Neutrophil (primary cell): ENCODE results near the gene TEDC2.

Experiments
- H3K27ac ChIP-seq: fragments of 200-600 bp; sonication (generic); 2 replicates; pipeline ENCODE4 v1.5.1; 2016; ENCODE audit warnings: mild to moderate bottlenecking, moderate library complexity
- H3K27me3 ChIP-seq: fragments of 200-600 bp; sonication (generic); 2 replicates; pipeline ENCODE4 v1.6.0; 2016; ENCODE audit warnings: mild to moderate bottlenecking
- H3K36me3 ChIP-seq: fragments of 200-600 bp; sonication (generic); 2 replicates; pipeline ENCODE4 v1.5.1; 2017
- H3K4me1 ChIP-seq, 2 experiments: fragments of 200-600 bp in 1 of 2; sonication (generic) in 1 of 2; 1 replicate in 1 of 2; 2 replicates in 1 of 2; pipeline versions ENCODE4 v1.5.1 to v1.6.1; 2013 to 2016; ENCODE audit warnings: low read depth in 1 of 2, low read length in 1 of 2, mild to moderate bottlenecking in 1 of 2, moderate library complexity in 1 of 2; ENCODE audit not compliant: control insufficient read depth in 1 of 2, insufficient read depth in 1 of 2
- H3K4me3 ChIP-seq, 2 experiments: fragments of 200-600 bp in 1 of 2; sonication (generic) in 1 of 2; 1 replicate in 1 of 2; 2 replicates in 1 of 2; pipeline ENCODE4 v1.5.1; 2013 to 2016; ENCODE audit warnings: low read depth in 1 of 2, low read length in 1 of 2, mild to moderate bottlenecking in 1 of 2, moderate library complexity in 1 of 2
- H3K9me3 ChIP-seq: fragments of 200-600 bp; sonication (generic); 2 replicates; pipeline ENCODE4 v1.5.1; 2016
- CTCF ChIP-seq: fragments of 200-600 bp; sonication (generic); IDR thresholded peaks from 2 replicates; pipeline ENCODE4 v1.5.1; 2016; ENCODE audit warnings: antibody characterized with exemption

TEDC2 gene

GRCh38 chr16:2452650-2453049 is 7.3 kb upstream of the TEDC2 start:
- Histone ChIP-seq H3K4me3 (no peak overlapping the region), H3K36me3 (peaks cover 89% of the 10 kb centered on the region), H3K4me1 (peaks cover 0 to 4% of the 10 kb centered on the region in 2 experiments), H3K27me3 (no peaks in the 10 kb centered on the region), H3K9me3 (no peaks in the 10 kb centered on the region), H3K27ac (no peak overlapping the region)
- TF ChIP-seq CTCF: no peak

- no peak for TF ChIP-seq CTCF
- peaks cover 66% of the 10 kb centered on the region for H3K36me3 ChIP-seq
These were observed 4.6 kb upstream of the TEDC2 start for GRCh38 chr16:2455081-2455845.

GRCh38 chr16:2456551-2457153 is 3.3 kb upstream of the TEDC2 start:
- no peak overlapping the region for H3K27ac ChIP-seq
- no peak overlapping the region for H3K4me3 ChIP-seq
- TF ChIP-seq CTCF: no peak
- H3K36me3 ChIP-seq: peaks cover 56% of the 10 kb centered on the region
- H3K9me3 ChIP-seq: no peaks in the 10 kb centered on the region
- H3K27me3 ChIP-seq: no peaks in the 10 kb centered on the region
- peaks cover 12 to 16% of the 10 kb centered on the region in 2 experiments for H3K4me1 ChIP-seq

More at GRCh38 chr16:2455081-2455845, 4.6 kb upstream of the TEDC2 start:
- H3K27me3 ChIP-seq: no peaks in the 10 kb centered on the region
- no peaks in the 10 kb centered on the region for H3K9me3 ChIP-seq
- no peak overlapping the region for H3K27ac ChIP-seq
- H3K4me3 ChIP-seq: no peak overlapping the region
- peaks cover 7 to 12% of the 10 kb centered on the region in 2 experiments for H3K4me1 ChIP-seq

- Histone ChIP-seq H3K36me3 (peaks cover 50% of the 10 kb centered on the region), H3K4me1 (peaks cover 12 to 16% of the 10 kb centered on the region in 2 experiments), H3K27me3 (no peaks in the 10 kb centered on the region), H3K4me3 (no peak overlapping the region), H3K9me3 (no peaks in the 10 kb centered on the region), H3K27ac (no peak overlapping the region)
- no peak for TF ChIP-seq CTCF
These were observed 2.6 kb upstream of the TEDC2 start for GRCh38 chr16:2457267-2457666.

GRCh38 chr16:2457946-2458345 is 2.0 kb upstream of the TEDC2 start:
- Histone ChIP-seq H3K27ac (no peak overlapping the region), H3K36me3 (peaks cover 44% of the 10 kb centered on the region), H3K4me3 (no peak overlapping the region), H3K9me3 (no peaks in the 10 kb centered on the region), H3K4me1 (peaks cover 12 to 16% of the 10 kb centered on the region in 2 experiments), H3K27me3 (no peaks in the 10 kb centered on the region)
- no peak for TF ChIP-seq CTCF
